HepG2 (cell line): Measurements from ENCODE around the gene PHTF2. TPM values are rescaled to one million over a fixed set of nuclear protein-coding genes. Genes with fewer than 3 reads are reported as not detected.

Experiments used
- ATAC-seq: fragments of 200-7000 bp; cut with Tn5 transposase; 3 replicates; pipeline ENCODE4 v1.9.1; 2020; ENCODE audit warnings: mild to moderate bottlenecking, moderate library complexity
- BruUV-seq: library from RNA; stranded (reverse); fragments of 400-500 nt; replicated peaks from 2 replicates; lab custom pipeline; 2021; lab: Mats Ljungman, UMichigan
- CTCF ChIA-PET: fragments of 300-600 bp; formaldehyde crosslinking; extraction: SDS; loops from one replicate; lab custom pipeline; 2021; ENCODE audit warnings: low total read pairs, inconsistent platforms, low intra/inter-chr PET ratio; lab: Yijun Ruan, JAX
- POLR2A ChIA-PET: fragments of 350-600 bp; sonication (Branson Sonifier 250); formaldehyde crosslinking; loops from one replicate; lab custom pipeline; 2020; ENCODE audit warnings: antibody characterized with exemption, inconsistent platforms; lab: Yijun Ruan, JAX
- DNase-seq: peaks from one replicate; pipeline ENCODE4 v3.0.0-alpha.2; 2015; ENCODE audit warnings: low spot score
- FAIRE-seq: peaks from 3 replicates; lab custom pipeline; 2011; peaks lifted over from hg19 to GRCh38; lab: Jason Lieb, UNC
- H2AFZ ChIP-seq: one replicate; pipeline ENCODE4 v1.6.1; 2011; ENCODE audit warnings: low read length, inconsistent platforms
- H3K27ac ChIP-seq: fragments of 300-600 bp; 3 replicates; pipeline ENCODE4 v1.8.0; 2011; ENCODE audit warnings: mixed run types, mild to moderate bottlenecking, mixed read lengths, low read length, inconsistent platforms; ENCODE audit not compliant: insufficient read depth; ENCODE audit errors: extremely low read length
- H3K27me3 ChIP-seq, 2 experiments: fragments of 200-600 bp in 1 of 2; 2 replicates in 1 of 2; 3 replicates in 1 of 2; pipeline versions ENCODE4 v1.6.0 to v1.8.0; 2011; ENCODE audit warnings: low read length in 2 of 2, mild to moderate bottlenecking in 2 of 2, moderate library complexity in 2 of 2, inconsistent platforms in 1 of 2; ENCODE audit not compliant: insufficient read depth in 2 of 2, control insufficient read depth in 1 of 2
- H3K36me3 ChIP-seq, 2 experiments: fragments of 200-600 bp in 1 of 2; replicated peaks in 1 of 2; 2 replicates in 1 of 2; 3 replicates in 1 of 2; pipeline versions ENCODE4 v1.5.1 to v1.8.0; 2011; ENCODE audit warnings: low read length in 2 of 2, inconsistent platforms in 1 of 2; ENCODE audit not compliant: insufficient read depth in 2 of 2, control insufficient read depth in 1 of 2
- H3K4me1 ChIP-seq: 2 replicates; pipeline ENCODE4 v1.5.1; 2012; ENCODE audit warnings: low read length, inconsistent platforms; ENCODE audit not compliant: insufficient read depth
- H3K4me2 ChIP-seq: 2 replicates; pipeline ENCODE4 v1.6.0; 2011; ENCODE audit warnings: low read depth, low read length, inconsistent platforms
- H3K4me3 ChIP-seq, 3 experiments: fragments of 200-600 bp in 1 of 3; sonication (generic), shearing (Covaris generic) in 1 of 3; replicated peaks in 1 of 3; 2 replicates each; pipeline ENCODE4 v1.5.1; 2011 to 2016; ENCODE audit warnings: low read length in 3 of 3, inconsistent platforms in 2 of 3, low read depth in 2 of 3, mild to moderate bottlenecking in 2 of 3, control low read depth in 1 of 3, mixed read lengths in 1 of 3; ENCODE audit not compliant: insufficient read depth in 1 of 3
- H3K79me2 ChIP-seq: one replicate; pipeline ENCODE4 v1.6.1; 2011; ENCODE audit warnings: low read length, inconsistent platforms; ENCODE audit not compliant: insufficient read depth
- H3K9ac ChIP-seq: 2 replicates; pipeline ENCODE4 v1.6.0; 2011; ENCODE audit warnings: mild to moderate bottlenecking, low read depth, low read length, inconsistent platforms; ENCODE audit not compliant: insufficient read depth
- H3K9me3 ChIP-seq: 2 replicates; pipeline ENCODE4 v1.5.1; 2012; ENCODE audit warnings: mild to moderate bottlenecking, low read length
- H4K20me1 ChIP-seq: 2 replicates; pipeline ENCODE4 v1.6.0; 2011; ENCODE audit warnings: inconsistent platforms, mild to moderate bottlenecking, low read length, moderate library complexity; ENCODE audit not compliant: insufficient read depth
- BRCA1 ChIP-seq: sonication (generic); formaldehyde crosslinking; IDR thresholded peaks from 2 replicates; pipeline ENCODE4 v1.4.0; 2020; ENCODE audit warnings: missing genetic modification reagents
- FOXA3 ChIP-seq: IDR thresholded peaks from 2 replicates; pipeline ENCODE4 v1.6.1; 2016; ENCODE audit warnings: missing genetic modification reagents, missing compliant biosample characterization
- GABPA ChIP-seq, 2 experiments: IDR thresholded peaks; 2 replicates each; pipeline ENCODE4 v1.6.1; 2011 to 2016; ENCODE audit warnings: low read depth in 2 of 2, low read length in 1 of 2, missing biosample characterization in 1 of 2, missing genetic modification characterization in 1 of 2
- GATAD2A ChIP-seq: IDR thresholded peaks from 2 replicates; pipeline ENCODE4 v1.6.1; 2016
- GPN1 ChIP-seq: sonication (generic); formaldehyde crosslinking; IDR thresholded peaks from 2 replicates; pipeline ENCODE4 v1.5.1; 2020; ENCODE audit warnings: missing genetic modification reagents, borderline replicate concordance
- IRX3 ChIP-seq: sonication (generic); formaldehyde crosslinking; IDR thresholded peaks from 2 replicates; pipeline ENCODE4 v1.8.1; 2023; ENCODE audit warnings: mild to moderate bottlenecking, low read depth, missing genetic modification reagents, borderline replicate concordance
- SNRNP70 ChIP-seq: fragments of 200-400 bp; formaldehyde crosslinking; IDR thresholded peaks from 2 replicates; pipeline ENCODE4 v1.6.1; 2017; ENCODE audit warnings: mild to moderate bottlenecking, low read depth, low read length, moderate library complexity
- SOX6 ChIP-seq, 2 experiments: fragments of 450-650 bp in 1 of 2; sonication (generic) in 1 of 2; formaldehyde crosslinking in 1 of 2; IDR thresholded peaks; 2 replicates each; pipeline versions ENCODE4 v1.4.0 to v1.6.1; 2017 to 2020; ENCODE audit warnings: antibody characterized with exemption in 1 of 2, mild to moderate bottlenecking in 1 of 2, missing genetic modification reagents in 1 of 2
- ZEB1 ChIP-seq: IDR thresholded peaks from 2 replicates; pipeline ENCODE4 v1.6.1; 2012; ENCODE audit warnings: mild to moderate bottlenecking, low read depth, inconsistent platforms; ENCODE audit not compliant: insufficient replicate concordance
- ZFP36L2 ChIP-seq: sonication (generic); formaldehyde crosslinking; IDR thresholded peaks from 2 replicates; pipeline ENCODE4 v1.4.0; 2020; ENCODE audit warnings: missing genetic modification reagents
- ZFP82 ChIP-seq: sonication (generic); formaldehyde crosslinking; IDR thresholded peaks from 2 replicates; pipeline ENCODE4 v1.5.1; 2020; ENCODE audit warnings: mild to moderate bottlenecking, missing genetic modification reagents, borderline replicate concordance
- ZMAT3 ChIP-seq: sonication (generic); formaldehyde crosslinking; conservative IDR thresholded peaks from 2 replicates; pipeline ENCODE4 v1.7.0; 2021; ENCODE audit warnings: missing genetic modification reagents
- ZNF44 ChIP-seq: sonication (generic); formaldehyde crosslinking; IDR thresholded peaks from 2 replicates; pipeline ENCODE4 v1.5.1; 2020; ENCODE audit warnings: mild to moderate bottlenecking, missing genetic modification reagents
- ZNF496 ChIP-seq: sonication (generic); formaldehyde crosslinking; IDR thresholded peaks from 2 replicates; pipeline ENCODE4 v1.8.1; 2023; ENCODE audit warnings: mild to moderate bottlenecking, moderate library complexity, missing genetic modification reagents; ENCODE audit not compliant: insufficient replicate concordance
- ZNF782 ChIP-seq: sonication (generic); formaldehyde crosslinking; IDR thresholded peaks from 2 replicates; pipeline ENCODE4 v1.4.0; 2020; ENCODE audit warnings: missing genetic modification reagents, mild to moderate bottlenecking, borderline replicate concordance
- WGBS: methylation state at CpG from one replicate; pipeline ENCODE4 v1.1.6; 2017; ENCODE audit warnings: low lambda C conversion rate; 5-methylcytosine and 5-hydroxymethylcytosine counted together
- in situ Hi-C: cut with HindIII; loops from 2 replicates; pipeline ENCODE4 v1.10.0; 2017; ENCODE audit warnings: low pct_unique_long_range_greater_than_20kb; ENCODE audit not compliant: extremely low pct_ligation_motif_present
- intact Hi-C: fragments of 100-400 bp; cut with micrococcal nuclease; formaldehyde crosslinking; loops from one replicate; pipeline ENCODE4 v1.10.0; 2022; ENCODE audit not compliant: unreplicated experiment
- polyA plus RNA-seq, 8 experiments: library from polyadenylated mRNA; depleted of rRNA in 3 of 8; stranded (reverse) in 7 of 8; unstranded in 1 of 8; fragments of >200 nt; fragmentation: Illumina TruSeq in 4 of 8; extraction: Trizol in 4 of 8; gene quantifications; 2 replicates each; pipeline versions ENCODE4 v1.2.1 to v1.2.3, GENCODE V29; 2011 to 2016; ENCODE audit warnings: low read depth in 4 of 8, missing spikeins in 1 of 8, mixed read lengths in 1 of 8; ENCODE audit not compliant: insufficient read depth in 1 of 8
- total RNA-seq, 5 experiments: library from RNA; depleted of rRNA; stranded (reverse); fragments of >200 nt; fragmentation: Illumina TruSeq; extraction: Trizol; gene quantifications; 2 replicates each; pipeline ENCODE4 v1.2.3, GENCODE V29; 2016; ENCODE audit warnings: low read depth in 1 of 5
- TF ChIP-seq, protein P1 (sequence below): sonication (generic); formaldehyde crosslinking; IDR thresholded peaks from 2 replicates; pipeline ENCODE4 v1.5.0; 2020; ENCODE audit warnings: mild to moderate bottlenecking, low read depth, missing genetic modification reagents, borderline replicate concordance
- TF ChIP-seq, protein P2 (sequence below): sonication (generic); formaldehyde crosslinking; IDR thresholded peaks from 2 replicates; pipeline ENCODE4 v1.5.1; 2020; ENCODE audit warnings: missing genetic modification reagents, mild to moderate bottlenecking, borderline replicate concordance
- TF ChIP-seq, protein P3 (sequence below): sonication (generic); formaldehyde crosslinking; IDR thresholded peaks from 2 replicates; pipeline ENCODE4 v1.4.0; 2020; ENCODE audit warnings: missing genetic modification reagents, borderline replicate concordance
- TF ChIP-seq, protein P4 (sequence below): sonication (generic); formaldehyde crosslinking; IDR thresholded peaks from 2 replicates; pipeline ENCODE4 v1.4.0; 2020; ENCODE audit warnings: missing genetic modification reagents; ENCODE audit errors: not compliant biosample characterization

The PHTF2 gene
- total and polyA plus RNA-seq, 2 of the 13 experiments (the other 11 are each of a cell fraction or from before 2014, with no cell fraction given) = 7.4 to 10.2 TPM

DNA sequence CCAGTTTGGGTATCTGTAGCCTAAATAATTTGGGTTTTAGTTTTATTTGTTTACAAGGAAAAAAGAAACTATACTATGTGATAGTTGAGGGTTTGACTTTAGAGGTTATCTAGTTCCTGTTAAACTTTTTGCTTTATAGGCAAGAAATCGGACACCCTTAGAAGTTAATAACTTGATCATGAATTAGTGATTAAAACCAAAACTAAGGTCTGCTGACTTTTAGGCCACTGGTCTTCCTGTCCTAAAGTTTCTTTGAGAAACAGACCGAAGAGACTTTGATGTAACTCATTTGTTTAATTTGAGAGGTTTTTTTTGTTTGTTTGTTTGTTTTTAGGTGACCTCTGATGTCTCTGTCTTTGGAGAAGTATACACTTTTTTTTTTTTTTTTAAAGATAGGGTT, 59.7 kb downstream of the PHTF2 start:
- H3K36me3 ChIP-seq = peaks cover 0 to 3% of the 10 kb centered on the region in 2 experiments; a peak in 1 of 5 replicates
- ATAC-seq (no peak), FAIRE-seq (no peak), DNase-seq (no peak)
- no peaks in the 10 kb centered on the region for H3K79me2 ChIP-seq
- no TSS peak for BruUV-seq
- peaks cover 18% of the 10 kb centered on the region for H3K4me1 ChIP-seq
- no peak overlapping the region for H3K4me2 ChIP-seq
- H3K9ac ChIP-seq = no peak overlapping the region
- H2AFZ ChIP-seq = no peak overlapping the region
- intact Hi-C loops = no loop called here
- no peak overlapping the region for H3K27ac ChIP-seq
- H4K20me1 ChIP-seq = no peaks in the 10 kb centered on the region
- H3K9me3 ChIP-seq = no peaks in the 10 kb centered on the region
- no peak overlapping the region for H3K4me3 ChIP-seq
- ChIA-PET CTCF (no interaction called here), POLR2A (no interaction called here)
- in situ Hi-C loops = no loop called here
- no peak for TF ChIP-seq ZNF782
- no peak for TF ChIP-seq SNRNP70
- TF ChIP-seq, protein P1, sequence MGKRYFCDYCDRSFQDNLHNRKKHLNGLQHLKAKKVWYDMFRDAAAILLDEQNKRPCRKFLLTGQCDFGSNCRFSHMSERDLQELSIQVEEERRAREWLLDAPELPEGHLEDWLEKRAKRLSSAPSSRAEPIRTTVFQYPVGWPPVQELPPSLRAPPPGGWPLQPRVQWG (CRISPR knock-in tag) = no peak
- TF ChIP-seq ZEB1 = no peak
- no peak for TF ChIP-seq ZFP36L2 (CRISPR knock-in tag)
- no peak for TF ChIP-seq ZFP82 (CRISPR knock-in tag)
- no peak for TF ChIP-seq ZNF44 (CRISPR knock-in tag)
- no peak for TF ChIP-seq GPN1 (CRISPR knock-in tag)
- TF ChIP-seq, protein P2, sequence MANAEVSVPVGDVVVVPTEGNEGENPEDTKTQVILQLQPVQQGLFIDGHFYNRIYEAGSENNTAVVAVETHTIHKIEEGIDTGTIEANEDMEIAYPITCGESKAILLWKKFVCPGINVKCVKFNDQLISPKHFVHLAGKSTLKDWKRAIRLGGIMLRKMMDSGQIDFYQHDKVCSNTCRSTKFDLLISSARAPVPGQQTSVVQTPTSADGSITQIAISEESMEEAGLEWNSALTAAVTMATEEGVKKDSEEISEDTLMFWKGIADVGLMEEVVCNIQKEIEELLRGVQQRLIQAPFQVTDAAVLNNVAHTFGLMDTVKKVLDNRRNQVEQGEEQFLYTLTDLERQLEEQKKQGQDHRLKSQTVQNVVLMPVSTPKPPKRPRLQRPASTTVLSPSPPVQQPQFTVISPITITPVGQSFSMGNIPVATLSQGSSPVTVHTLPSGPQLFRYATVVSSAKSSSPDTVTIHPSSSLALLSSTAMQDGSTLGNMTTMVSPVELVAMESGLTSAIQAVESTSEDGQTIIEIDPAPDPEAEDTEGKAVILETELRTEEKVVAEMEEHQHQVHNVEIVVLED (CRISPR knock-in tag) = no peak
- no peak for TF ChIP-seq IRX3
- TF ChIP-seq ZNF496 = no peak
- no peak for TF ChIP-seq FOXA3 (CRISPR knock-in tag)
- no peak for TF ChIP-seq SOX6 (IDR thresholded peaks at IDR 0.05)
- no peak for TF ChIP-seq SOX6 (CRISPR knock-in tag; IDR thresholded peaks at IDR 0.05)
- TF ChIP-seq GATAD2A = no peak
- no peak for TF ChIP-seq ZMAT3 (CRISPR knock-in tag)
- no peak for TF ChIP-seq BRCA1 (CRISPR knock-in tag)
- TF ChIP-seq, protein P3, sequence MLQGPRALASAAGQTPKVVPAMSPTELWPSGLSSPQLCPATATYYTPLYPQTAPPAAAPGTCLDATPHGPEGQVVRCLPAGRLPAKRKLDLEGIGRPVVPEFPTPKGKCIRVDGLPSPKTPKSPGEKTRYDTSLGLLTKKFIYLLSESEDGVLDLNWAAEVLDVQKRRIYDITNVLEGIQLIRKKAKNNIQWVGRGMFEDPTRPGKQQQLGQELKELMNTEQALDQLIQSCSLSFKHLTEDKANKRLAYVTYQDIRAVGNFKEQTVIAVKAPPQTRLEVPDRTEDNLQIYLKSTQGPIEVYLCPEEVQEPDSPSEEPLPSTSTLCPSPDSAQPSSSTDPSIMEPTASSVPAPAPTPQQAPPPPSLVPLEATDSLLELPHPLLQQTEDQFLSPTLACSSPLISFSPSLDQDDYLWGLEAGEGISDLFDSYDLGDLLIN (CRISPR knock-in tag) = no peak
- no peak for TF ChIP-seq GABPA (IDR thresholded peaks at IDR 0.05; ENCODE audit: low read depth, low read length)
- TF ChIP-seq GABPA (CRISPR knock-in tag; IDR thresholded peaks at IDR 0.05; ENCODE audit: low read depth) = no peak
- TF ChIP-seq, protein P4, sequence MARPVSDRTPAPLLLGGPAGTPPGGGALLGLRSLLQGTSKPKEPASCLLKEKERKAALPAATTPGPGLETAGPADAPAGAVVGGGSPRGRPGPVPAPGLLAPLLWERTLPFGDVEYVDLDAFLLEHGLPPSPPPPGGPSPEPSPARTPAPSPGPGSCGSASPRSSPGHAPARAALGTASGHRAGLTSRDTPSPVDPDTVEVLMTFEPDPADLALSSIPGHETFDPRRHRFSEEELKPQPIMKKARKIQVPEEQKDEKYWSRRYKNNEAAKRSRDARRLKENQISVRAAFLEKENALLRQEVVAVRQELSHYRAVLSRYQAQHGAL (CRISPR knock-in tag) = no peak
- 77% methylated on average over 2 of the region's 2 CpGs for WGBS
- H3K27me3 ChIP-seq = no peaks in the 10 kb centered on the region
